KOPT-K1 (cell line): ENCODE results near the gene KRT33A.

Source experiments
- H3K27ac ChIP-seq: fragments of 200-600 bp; sonication (generic); 2 replicates; pipeline ENCODE4 v1.5.1; 2016; ENCODE audit warnings: antibody characterized with exemption, mild to moderate bottlenecking, low read depth, low read length; ENCODE audit not compliant: poor library complexity, severe bottlenecking
- H3K36me3 ChIP-seq: fragments of 200-600 bp; sonication (generic); 2 replicates; pipeline ENCODE4 v1.5.1; 2017; ENCODE audit warnings: antibody characterized with exemption, mild to moderate bottlenecking, low read length, moderate library complexity; ENCODE audit not compliant: insufficient read depth
- H3K9me3 ChIP-seq: fragments of 200-600 bp; sonication (generic); 2 replicates; pipeline ENCODE4 v1.5.1; 2017; ENCODE audit warnings: antibody characterized with exemption, low read length, mild to moderate bottlenecking; ENCODE audit not compliant: insufficient read depth, poor library complexity, severe bottlenecking

KRT33A gene

GRCh38 chr17:41308251-41308917, 42.2 kb downstream of the KRT33A start:
- Histone ChIP-seq H3K27ac (peak overlapping the region; percentile 74), H3K36me3 (no peaks in the 10 kb centered on the region)

GRCh38 chr17:41307647-41308046, 43.0 kb downstream of the KRT33A start:
- Histone ChIP-seq H3K9me3 (no peaks in the 10 kb centered on the region), H3K36me3 (no peaks in the 10 kb centered on the region), H3K27ac (peak overlapping the region; percentile 74)

More at GRCh38 chr17:41308251-41308917, 42.2 kb downstream of the KRT33A start:
- H3K9me3 ChIP-seq = no peaks in the 10 kb centered on the region

DNA sequence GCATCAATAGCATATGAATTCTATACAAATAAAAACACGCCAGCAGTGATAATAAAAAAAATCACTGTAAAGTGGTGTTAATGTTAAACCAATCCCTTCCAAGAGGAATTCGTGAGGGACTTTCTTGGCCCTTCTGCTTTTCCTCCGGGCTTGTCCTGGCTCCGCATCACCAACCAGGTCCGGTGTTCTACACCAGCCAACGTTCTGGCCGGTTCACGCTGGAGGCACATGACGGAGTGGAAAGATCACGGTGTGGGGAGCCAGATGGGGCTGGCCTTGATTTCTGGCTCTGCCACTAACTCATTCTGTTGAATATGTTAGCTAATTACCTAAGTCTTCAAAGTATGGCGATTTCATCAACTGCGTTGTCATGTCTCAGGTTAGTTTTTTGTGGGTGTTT, 46.5 kb downstream of the KRT33A start:
- H3K36me3 ChIP-seq = no peaks in the 10 kb centered on the region
- H3K27ac ChIP-seq = no peak overlapping the region
- H3K9me3 ChIP-seq = no peaks in the 10 kb centered on the region

DNA sequence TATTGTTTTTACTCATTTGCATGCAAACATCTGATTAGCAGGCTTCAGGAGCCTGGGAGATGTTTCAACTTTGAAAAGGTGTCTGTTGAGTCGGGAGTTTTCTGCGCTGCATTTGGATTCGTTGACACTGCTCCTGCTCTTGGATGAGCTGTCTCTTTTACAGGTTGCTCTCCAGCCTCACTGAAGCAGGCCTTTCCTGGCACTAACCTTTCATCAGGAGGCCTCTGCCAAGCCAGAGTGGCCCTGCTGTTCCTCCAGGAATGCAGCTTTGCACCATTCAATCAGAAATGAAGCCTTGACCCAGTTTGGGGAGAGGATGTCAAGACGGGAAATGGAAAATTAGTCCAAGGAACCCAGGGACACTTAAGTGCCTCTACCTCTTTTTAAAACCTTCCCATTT, 47.6 kb downstream of the KRT33A start:
- H3K9me3 ChIP-seq = no peaks in the 10 kb centered on the region
- H3K27ac ChIP-seq = no peak overlapping the region
- H3K36me3 ChIP-seq = no peaks in the 10 kb centered on the region

- H3K9me3 ChIP-seq = no peaks in the 10 kb centered on the region
- no peak within 1 kb of the TSS for H3K27ac ChIP-seq
Measured at GRCh38 chr17:41301916-41302901, 48.4 kb downstream of the KRT33A start, which contains the start of gene KRTAP29-1. TSS of gene KRTAP29-1 (minus strand) at chr17:41302851. CDS start at chr17:41302851, 0 bp downstream.

DNA sequence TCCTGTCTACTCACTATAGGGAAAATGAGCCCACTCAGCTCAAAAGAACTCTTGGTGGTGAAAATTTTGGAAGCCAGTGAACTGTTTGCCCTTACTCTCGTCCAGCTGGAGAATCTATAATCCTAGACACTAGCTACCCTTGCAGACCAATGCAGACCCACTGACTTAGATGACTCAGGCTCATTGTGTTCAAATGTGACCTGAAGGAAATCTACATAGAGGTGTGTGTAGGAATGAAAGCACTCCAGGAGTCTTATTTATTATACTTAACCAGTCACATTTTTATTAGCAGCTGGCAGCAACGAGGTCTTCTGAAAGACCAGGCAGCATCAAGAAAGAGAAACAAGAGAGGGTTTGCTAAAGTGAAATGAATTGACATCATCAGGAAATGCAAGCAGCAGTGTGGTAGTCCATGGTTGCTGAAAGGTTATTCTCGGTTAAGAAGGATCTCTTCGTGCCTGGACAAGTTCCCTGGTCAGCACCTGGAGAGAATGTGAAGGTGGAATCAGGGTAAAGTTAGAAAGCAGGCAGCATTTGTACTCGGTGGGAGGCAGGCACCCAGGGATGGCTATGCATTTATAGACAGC, 49.3 kb downstream of the KRT33A start:
- Histone ChIP-seq H3K36me3 (no peaks in the 10 kb centered on the region), H3K9me3 (no peaks in the 10 kb centered on the region), H3K27ac (no peak overlapping the region)

More at GRCh38 chr17:41301916-41302901, 48.4 kb downstream of the KRT33A start, which contains the start of gene KRTAP29-1:
- H3K36me3 ChIP-seq = no peaks in the 10 kb centered on the region

GRCh38 chr17:41298458-41299135, 52.0 kb downstream of the KRT33A start:
- Histone ChIP-seq H3K9me3 (no peaks in the 10 kb centered on the region), H3K27ac (no peak overlapping the region), H3K36me3 (no peaks in the 10 kb centered on the region)

GRCh38 chr17:41296846-41297245, 53.8 kb downstream of the KRT33A start:
- no peaks in the 10 kb centered on the region for H3K36me3 ChIP-seq
- no peak overlapping the region for H3K27ac ChIP-seq
- H3K9me3 ChIP-seq = no peaks in the 10 kb centered on the region
